Measurements from ENCODE around the gene SRPK2.

The SRPK2 gene

GRCh38 chr7:105088456-105088855 is 300.3 kb downstream of the SRPK2 start:
- no peak for DNase-seq (ENCODE audit: extremely low read depth, low read depth)
- H3K4me3 ChIP-seq (replicated peaks; ENCODE audit: low read depth, low read length), result no peak overlapping the region
- TF ChIP-seq CTCF (IDR thresholded peaks at IDR 0.05; ENCODE audit: low read depth, low read length, missing control alignments), result no peak

- no peak for DNase-seq (ENCODE audit: extremely low read depth, low read depth)
- H3K4me3 ChIP-seq (replicated peaks; ENCODE audit: low read depth, low read length), result no peak overlapping the region
- no peak for TF ChIP-seq CTCF (IDR thresholded peaks at IDR 0.05; ENCODE audit: low read depth, low read length, missing control alignments)
Observed at GRCh38 chr7:105087981-105088380, 300.7 kb downstream of the SRPK2 start.

- no peak for TF ChIP-seq CTCF (IDR thresholded peaks at IDR 0.05; ENCODE audit: low read depth, low read length, missing control alignments)
- no peak overlapping the region for H3K4me3 ChIP-seq (replicated peaks; ENCODE audit: low read depth, low read length)
- DNase-seq (ENCODE audit: extremely low read depth, low read depth), result no peak
Observed at GRCh38 chr7:105086850-105087249, 301.9 kb downstream of the SRPK2 start.

- TF ChIP-seq CTCF (IDR thresholded peaks at IDR 0.05; ENCODE audit: low read depth, low read length, missing control alignments), result no peak
- H3K4me3 ChIP-seq (replicated peaks; ENCODE audit: low read depth, low read length), result no peak overlapping the region
- no peak for DNase-seq (ENCODE audit: extremely low read depth, low read depth)
Observed at GRCh38 chr7:105084581-105084980, 304.1 kb downstream of the SRPK2 start.

- DNase-seq (ENCODE audit: extremely low read depth, low read depth), result no peak
- H3K4me3 ChIP-seq (replicated peaks; ENCODE audit: low read depth, low read length), result no peak overlapping the region
- no peak for TF ChIP-seq CTCF (IDR thresholded peaks at IDR 0.05; ENCODE audit: low read depth, low read length, missing control alignments)
Observed at GRCh38 chr7:105079348-105079747, 309.4 kb downstream of the SRPK2 start.

GRCh38 chr7:105073143-105073542 is 315.6 kb downstream of the SRPK2 start:
- no peak for TF ChIP-seq CTCF (IDR thresholded peaks at IDR 0.05; ENCODE audit: low read depth, low read length, missing control alignments)
- no peak overlapping the region for H3K4me3 ChIP-seq (replicated peaks; ENCODE audit: low read depth, low read length)
- no peak for DNase-seq (ENCODE audit: extremely low read depth, low read depth)

GRCh38 chr7:105068886-105069285 is 319.8 kb downstream of the SRPK2 start:
- DNase-seq (ENCODE audit: extremely low read depth, low read depth), result no peak
- no peak for TF ChIP-seq CTCF (IDR thresholded peaks at IDR 0.05; ENCODE audit: low read depth, low read length, missing control alignments)
- no peak overlapping the region for H3K4me3 ChIP-seq (replicated peaks; ENCODE audit: low read depth, low read length)

Data from HFF-Myc (cell line).